Activated CD4-positive, alpha-beta T cell treated with anti-CD3 and anti-CD28 coated beads, Interleukin-2, Interleukin-6, amounts not matched to agents 100 ng/mL and 50 ng/mL, durations not matched to agents 16 hours and 8 hours (primary cell): ENCODE data around the gene DYRK1B.
"Not testable (repeated sequence)": the region's sequence is repeated elsewhere in the genome, so short reads cannot be mapped to it uniquely, and the experiment has no call there.

Experiments used
- DNase-seq: peaks from one replicate; pipeline ENCODE4 v3.0.0-alpha.2; 2020

Gene DYRK1B

GRCh38 chr19:39829702-39830275 lies 4.2 kb downstream of the DYRK1B start:
- no peak for DNase-seq

DNA sequence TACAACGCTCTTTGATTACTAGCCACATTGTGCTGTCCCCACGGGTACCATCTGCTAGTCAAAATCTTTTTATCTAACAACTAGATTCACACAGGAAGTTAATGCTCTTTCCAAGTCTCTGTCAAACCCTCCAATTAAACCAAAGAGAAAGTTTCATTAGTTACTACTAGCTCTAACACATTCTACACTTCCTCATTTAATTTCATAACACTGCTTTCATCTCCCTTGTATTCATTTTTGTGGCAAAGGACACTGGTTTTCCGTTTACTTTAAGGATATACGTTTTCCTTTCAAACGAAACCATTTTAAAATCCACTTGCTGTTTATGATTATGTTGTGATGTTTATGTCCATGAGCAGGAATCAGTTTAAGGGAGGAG lies 5.3 kb downstream of the DYRK1B start:
- DNase-seq: no peak

- DNase-seq: no peak
Observed at GRCh38 chr19:39828015-39828653, 5.8 kb downstream of the DYRK1B start.

GRCh38 chr19:39827216-39827615 lies 6.7 kb downstream of the DYRK1B start:
- DNase-seq: no peak

- DNase-seq: no peak
Observed at GRCh38 chr19:39826311-39826945, 7.5 kb downstream of the DYRK1B start.

DNA sequence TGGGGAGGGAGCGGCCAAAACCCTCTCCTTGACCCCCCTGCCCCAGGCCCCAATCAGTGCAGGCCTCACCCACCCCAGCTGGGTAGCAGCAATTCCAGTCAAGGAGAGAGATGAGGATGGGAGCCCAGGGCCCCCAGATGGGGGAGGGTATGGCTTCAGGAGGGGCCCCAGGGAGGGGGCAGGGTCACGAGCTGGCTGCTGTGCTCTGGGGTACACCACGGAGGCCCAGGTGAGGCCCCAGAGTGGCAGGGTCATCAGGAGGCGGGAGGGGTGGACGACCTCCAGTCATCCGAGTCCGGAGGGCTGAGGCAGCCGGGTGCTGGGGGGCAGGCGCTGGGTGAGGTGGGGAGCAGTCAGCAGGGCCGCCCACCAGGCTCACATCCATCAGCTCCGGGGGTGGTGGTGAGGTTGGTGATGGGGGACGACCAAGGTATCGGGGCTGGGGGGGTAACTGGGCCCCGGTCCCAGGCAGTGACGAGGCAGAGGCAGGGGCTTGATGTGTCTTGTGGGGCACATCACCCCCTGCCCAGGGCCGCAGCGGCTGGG lies 8.4 kb downstream of the DYRK1B start:
- DNase-seq: no peak

GRCh38 chr19:39825093-39825463 lies 8.9 kb downstream of the DYRK1B start:
- no peak for DNase-seq

GRCh38 chr19:39824143-39825092 lies 9.5 kb downstream of the DYRK1B start:
- DNase-seq: peak; percentile 92

GRCh38 chr19:39823686-39824085 lies 10.3 kb downstream of the DYRK1B start:
- DNase-seq: no peak

- no peak for DNase-seq
Observed at GRCh38 chr19:39820696-39821095, 13.3 kb downstream of the DYRK1B start.

DNA sequence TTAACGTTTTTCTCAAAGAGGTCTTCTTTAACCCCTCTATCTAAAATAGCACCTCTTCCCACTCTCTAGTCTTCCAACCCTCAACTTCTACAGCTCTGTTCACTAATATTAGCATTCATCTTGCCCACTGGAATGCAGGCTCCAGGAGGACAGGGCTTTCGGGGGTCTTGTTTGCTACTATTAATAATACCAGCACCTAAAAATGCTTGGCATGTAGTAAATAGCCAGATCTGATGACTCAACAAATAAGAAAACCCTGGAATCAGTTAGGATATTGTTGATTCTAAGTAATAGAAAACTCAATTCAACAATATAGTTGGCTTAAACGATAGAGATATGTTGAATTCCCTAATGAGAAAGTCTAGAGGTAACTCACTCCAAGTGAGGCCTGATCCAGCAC lies 14.2 kb downstream of the DYRK1B start:
- DNase-seq: no peak

GRCh38 chr19:39818626-39819097 lies 15.3 kb downstream of the DYRK1B start:
- DNase-seq: no peak

DNA sequence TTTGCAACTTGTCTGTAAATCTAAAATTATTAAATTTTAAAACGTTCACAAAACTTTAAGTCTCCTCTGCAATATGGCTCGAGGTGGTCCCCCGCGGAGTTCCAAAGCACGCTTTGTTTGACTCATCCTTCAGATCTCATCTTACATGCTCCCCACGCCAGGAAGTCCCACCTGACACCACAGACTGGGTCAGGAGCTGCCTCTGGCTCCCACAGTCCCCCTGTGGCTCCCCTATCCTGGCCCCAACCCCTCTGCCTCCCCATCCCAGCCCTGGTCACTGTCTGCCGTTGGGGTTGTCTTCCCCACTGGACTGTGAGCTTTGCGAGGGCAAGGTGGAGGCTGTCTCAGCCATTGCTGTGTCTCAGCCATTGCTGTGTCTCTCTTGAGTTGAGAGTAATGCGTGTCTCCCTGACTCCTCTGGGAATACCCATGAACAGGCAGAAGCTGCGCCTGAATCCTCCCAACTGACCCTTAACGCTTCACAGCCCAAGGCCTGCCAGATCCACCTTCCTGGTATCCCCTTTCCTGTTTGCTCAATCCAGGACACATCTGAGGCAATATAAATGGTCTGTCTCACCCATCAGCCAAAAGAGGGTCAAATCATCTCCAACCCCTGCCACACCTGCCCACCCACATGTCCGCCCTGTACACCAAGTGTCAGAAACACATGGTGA lies 15.9 kb downstream of the DYRK1B start:
- no peak for DNase-seq

DNA sequence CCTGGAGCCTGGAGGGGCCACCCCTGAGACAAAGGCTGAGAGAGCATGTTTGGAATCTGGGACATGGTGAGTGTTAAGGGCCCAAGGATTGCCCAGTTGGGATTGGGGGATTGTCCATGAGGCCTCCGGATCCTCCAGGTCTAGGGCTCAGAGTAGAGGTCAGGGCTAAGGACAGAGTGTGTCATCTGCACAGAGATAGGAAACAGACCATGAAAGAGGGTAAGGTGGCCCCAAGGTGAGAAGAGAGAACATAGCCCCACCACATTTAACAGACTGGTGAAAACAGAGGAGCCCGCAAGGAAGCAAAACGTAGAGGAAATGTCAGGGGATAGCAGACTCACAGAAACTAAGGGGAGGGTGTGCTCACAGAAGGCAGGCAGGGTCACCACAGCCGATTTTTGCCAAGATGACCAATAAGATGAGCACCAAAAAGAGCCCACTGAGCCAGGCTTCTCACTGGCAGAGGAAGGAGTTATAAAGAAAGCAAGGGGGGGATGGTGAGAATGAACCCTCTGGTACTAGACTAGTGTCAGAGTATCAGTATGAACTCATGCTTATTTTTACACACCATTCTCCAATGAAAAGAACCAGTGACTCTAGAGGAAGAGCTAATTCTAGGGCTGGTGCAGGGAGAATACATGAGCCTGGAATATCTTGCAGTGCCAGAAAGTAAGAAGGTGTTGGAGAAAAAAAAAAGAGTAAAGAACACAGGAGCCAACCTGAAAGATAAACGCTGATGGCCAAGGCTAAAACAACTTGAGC lies 17.5 kb downstream of the DYRK1B start:
- DNase-seq: no peak

DNA sequence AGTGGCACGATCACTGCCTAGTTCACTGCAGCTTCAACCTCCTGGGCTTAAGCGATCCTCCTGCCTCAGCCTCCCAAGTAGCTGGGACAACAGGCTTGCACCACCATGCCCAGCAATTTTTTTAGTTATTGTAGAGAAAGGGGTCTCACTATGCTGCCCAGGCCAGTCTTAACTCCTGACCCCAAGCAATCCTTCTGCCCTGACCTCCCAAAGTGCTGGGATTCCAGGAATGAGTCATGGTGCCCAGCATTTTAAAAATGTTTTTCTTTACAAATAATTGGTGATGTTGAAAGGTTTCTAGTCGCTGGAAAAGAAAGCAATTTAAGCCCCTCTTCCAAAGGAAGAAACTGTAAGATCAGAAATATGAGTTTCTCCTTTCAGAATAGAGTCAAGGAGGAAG lies 19.4 kb downstream of the DYRK1B start:
- no peak for DNase-seq

DNA sequence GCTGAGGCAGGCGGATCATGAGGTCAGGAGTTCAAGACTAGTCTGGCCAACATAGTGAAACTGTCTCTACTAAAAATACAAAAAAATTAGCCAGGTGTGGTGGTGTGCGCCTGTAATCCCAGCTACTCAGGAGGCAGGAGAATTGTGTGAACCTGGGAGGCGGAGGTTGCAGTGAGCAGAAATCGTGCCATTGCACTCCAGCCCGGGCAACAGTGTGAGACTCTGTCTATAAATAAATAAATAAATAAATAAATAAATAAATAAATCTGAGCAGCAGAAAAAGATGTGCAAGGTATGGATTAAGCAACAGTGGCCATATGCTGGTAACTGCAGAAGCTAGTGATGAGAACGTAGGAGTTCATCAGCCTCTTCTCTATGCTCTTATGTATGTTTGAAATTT lies 19.9 kb downstream of the DYRK1B start:
- not testable (repeated sequence) for DNase-seq

DNA sequence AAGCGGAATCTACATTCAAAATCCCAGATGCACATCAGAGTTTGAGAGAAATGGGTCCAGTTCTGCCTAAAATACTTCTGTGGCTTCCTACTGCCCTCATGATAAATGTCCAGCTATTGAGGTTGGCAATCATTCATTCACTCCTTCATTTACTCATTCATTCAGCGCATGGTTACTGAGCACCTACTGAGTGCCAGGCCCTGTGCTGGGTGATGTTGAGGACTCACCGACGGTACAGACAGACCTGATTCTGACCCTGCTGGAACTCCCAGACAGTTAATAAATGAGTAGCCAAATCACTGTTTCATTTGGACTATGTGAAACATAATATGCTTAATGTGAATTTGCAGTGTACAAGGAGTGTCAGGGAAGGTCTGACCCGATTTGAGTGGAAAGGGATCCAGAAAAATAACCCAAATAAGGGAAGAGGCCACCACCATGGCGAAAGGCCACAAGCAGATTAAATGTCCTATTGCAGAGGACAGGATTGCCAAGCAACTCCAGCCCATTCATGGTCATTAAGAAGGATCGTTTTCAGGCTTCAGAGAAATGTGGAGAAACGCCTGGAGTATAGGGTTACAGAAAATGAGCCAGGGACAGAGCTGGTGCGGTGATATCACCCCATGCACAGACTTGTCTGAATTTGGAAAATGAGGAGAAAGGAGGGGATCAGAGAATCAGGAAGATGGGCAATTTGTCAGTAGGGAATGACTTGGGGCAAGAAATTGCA lies 20.5 kb downstream of the DYRK1B start:
- DNase-seq: no peak

GRCh38 chr19:39811064-39811463 lies 22.9 kb downstream of the DYRK1B start:
- no peak for DNase-seq

DNA sequence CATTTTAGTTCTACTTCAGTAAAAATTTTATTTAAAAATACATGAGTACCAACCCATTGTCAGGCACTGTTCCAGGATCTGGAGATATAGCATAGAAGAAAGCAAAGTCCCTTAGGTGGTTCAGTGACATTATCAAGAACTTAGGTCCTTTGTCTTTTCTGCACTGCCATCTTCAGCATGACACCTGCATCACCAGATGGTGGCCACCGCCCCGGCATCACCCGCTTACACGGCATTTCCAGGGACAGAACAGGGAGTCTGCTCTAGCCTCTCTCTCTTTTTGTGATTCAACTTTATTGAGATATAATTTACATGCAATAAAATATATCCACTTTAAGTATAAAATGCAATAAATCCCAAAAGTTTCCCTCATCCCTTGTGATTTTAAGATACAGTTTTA lies 23.5 kb downstream of the DYRK1B start:
- DNase-seq: no peak

DNA sequence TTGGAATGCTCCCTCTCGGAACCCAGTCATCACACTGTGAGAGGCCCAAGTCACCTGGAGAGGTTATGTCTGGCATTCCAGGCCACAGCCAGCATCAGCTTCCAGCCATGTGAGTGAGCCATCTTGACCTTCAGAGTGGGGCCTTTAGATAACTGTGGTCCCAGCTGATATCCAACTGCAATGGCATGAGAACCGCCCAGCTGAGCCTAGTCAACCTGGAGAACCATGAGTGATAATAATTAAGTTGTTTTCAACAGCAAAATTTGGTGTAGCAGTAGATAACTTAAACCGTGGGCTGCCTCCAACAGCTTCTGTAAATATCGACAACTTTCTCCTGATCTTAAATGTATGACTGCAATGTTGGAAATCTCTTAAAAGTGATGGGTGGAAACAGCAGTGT lies 24.6 kb downstream of the DYRK1B start:
- no peak for DNase-seq

GRCh38 chr19:39808688-39809087 lies 25.3 kb downstream of the DYRK1B start:
- not testable (repeated sequence) for DNase-seq
